Measurements from ENCODE around the gene LARP1.

The LARP1 gene

DNA sequence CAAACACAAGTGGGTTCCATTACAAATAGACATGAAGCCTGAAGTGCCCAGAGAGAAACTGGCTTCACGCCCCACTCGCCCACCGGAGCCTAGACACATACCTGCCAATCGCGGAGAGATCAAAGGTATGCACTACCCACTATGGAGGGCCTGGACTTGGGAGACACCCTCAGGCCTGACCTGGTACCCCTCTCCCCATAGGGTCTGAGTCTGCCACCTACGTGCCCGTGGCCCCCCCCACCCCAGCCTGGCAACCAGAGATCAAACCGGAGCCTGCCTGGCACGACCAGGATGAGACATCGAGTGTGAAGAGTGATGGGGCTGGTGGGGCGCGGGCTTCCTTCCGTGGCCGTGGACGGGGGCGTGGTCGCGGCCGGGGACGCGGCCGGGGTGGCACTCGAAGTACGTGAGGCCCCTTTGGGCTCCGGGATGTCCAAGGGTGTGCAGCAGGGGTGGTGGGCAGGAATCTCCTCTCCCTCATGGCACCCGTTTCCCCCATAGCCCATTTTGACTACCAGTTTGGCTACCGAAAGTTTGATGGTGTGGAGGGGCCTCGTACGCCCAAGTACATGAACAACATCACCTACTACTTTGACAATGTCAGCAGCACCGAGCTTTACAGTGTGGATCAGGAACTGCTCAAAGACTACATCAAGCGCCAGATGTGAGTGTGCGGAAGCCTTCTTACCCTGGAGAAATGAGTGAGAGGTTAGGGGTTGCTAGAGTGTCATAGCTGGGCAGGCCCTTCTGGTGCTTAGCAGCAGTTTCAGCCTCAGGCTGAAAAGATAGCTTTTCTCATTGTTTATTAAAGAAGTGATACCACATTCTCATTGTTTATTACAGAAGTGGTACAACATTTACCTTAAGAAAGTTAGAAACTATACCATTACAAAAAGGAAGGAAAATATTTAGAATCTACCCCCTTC, 38.7 kb downstream of the LARP1 start:
- in situ Hi-C loops (cut with HindIII; ENCODE audit: low pct_unique_long_range_greater_than_20kb, low sequenced_read_pairs) = no loop called here
- TF ChIP-seq JUND (IDR thresholded peaks at IDR 0.05; ENCODE audit: low read depth) = no peak
- no peak for DNase-seq (ENCODE audit: low read depth in 1 of 2, low spot score in 1 of 2)

GRCh38 chr5:154794525-154795234, 39.5 kb downstream of the LARP1 start:
- in situ Hi-C loops (cut with HindIII; ENCODE audit: low pct_unique_long_range_greater_than_20kb, low sequenced_read_pairs) = no loop called here
- no peak for DNase-seq (ENCODE audit: low read depth in 1 of 2, low spot score in 1 of 2)
- no peak for TF ChIP-seq JUND (IDR thresholded peaks at IDR 0.05; ENCODE audit: low read depth)

- in situ Hi-C loops (cut with HindIII; ENCODE audit: low pct_unique_long_range_greater_than_20kb, low sequenced_read_pairs) = no loop called here
- DNase-seq (ENCODE audit: low read depth in 1 of 2, low spot score in 1 of 2) = no peak
- no peak for TF ChIP-seq JUND (IDR thresholded peaks at IDR 0.05; ENCODE audit: low read depth)
These were observed 40.0 kb downstream of the LARP1 start for GRCh38 chr5:154795235-154795596.

DNA sequence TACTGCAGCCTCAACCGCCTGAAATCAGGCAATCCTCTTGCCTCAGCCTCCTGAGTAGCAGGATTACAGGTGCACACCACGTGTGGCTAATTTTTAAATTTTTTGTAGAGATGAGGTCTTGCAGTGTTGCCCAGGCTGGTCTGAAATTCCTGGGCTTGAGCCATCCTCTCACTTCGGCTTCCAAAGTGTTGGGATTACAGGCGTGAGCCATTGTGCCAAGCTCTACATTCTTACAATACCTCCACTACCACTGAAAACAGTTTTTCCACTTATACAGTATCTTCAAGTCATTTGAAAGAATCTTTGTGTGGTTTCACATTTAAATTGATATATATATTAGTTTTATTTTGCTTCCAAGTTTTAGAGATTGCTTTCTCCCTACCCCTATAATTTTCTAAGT, 42.6 kb downstream of the LARP1 start:
- TF ChIP-seq JUND (IDR thresholded peaks at IDR 0.05; ENCODE audit: low read depth) = no peak
- in situ Hi-C loops (cut with HindIII; ENCODE audit: low pct_unique_long_range_greater_than_20kb, low sequenced_read_pairs) = no loop called here
- no peak for DNase-seq (ENCODE audit: low read depth in 1 of 2, low spot score in 1 of 2)

DNA sequence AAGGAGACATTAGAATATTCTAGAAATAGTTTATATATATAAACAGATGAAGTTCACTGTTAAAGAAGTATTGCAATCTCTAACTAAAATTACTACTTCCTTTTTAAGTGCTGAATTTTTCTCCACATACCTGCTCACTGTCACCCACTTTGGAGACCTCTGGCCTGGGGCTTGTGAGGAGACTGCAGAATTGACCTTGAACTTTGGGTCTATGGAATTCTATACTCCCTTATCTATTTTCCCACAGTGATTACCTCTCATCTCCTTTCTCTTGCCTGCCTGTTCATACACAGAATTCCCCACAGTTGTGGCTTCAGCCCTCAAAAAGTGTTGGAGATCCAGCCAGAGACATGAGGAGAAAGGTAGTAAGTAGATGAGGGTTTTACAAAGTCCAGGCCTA, 45.4 kb downstream of the LARP1 start:
- TF ChIP-seq JUND (IDR thresholded peaks at IDR 0.05; ENCODE audit: low read depth) = no peak
- in situ Hi-C loops (cut with HindIII; ENCODE audit: low pct_unique_long_range_greater_than_20kb, low sequenced_read_pairs) = no loop called here
- DNase-seq (ENCODE audit: low read depth in 1 of 2, low spot score in 1 of 2) = no peak

DNA sequence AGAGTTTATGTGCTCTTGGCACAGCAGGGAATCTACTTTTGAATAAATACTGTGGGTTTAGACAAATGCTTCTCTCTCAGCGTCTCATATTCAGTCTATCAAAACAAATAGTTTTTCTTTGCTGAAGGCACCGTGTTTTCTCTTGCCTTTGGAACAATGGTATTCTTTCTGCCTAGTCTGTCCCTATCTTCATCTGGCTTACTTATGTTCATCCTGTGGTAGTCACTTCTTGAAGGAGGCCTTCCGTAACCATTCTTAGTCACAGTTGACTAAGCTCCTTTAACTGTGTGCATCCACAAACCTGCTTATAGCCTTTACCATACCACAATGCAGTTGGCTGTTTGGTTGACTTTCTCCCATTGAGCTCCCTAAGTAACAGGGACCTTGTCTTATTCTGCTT, 45.9 kb downstream of the LARP1 start:
- in situ Hi-C loops (cut with HindIII; ENCODE audit: low pct_unique_long_range_greater_than_20kb, low sequenced_read_pairs) = no loop called here
- no peak for TF ChIP-seq JUND (IDR thresholded peaks at IDR 0.05; ENCODE audit: low read depth)
- no peak for DNase-seq (ENCODE audit: low read depth in 1 of 2, low spot score in 1 of 2)

GRCh38 chr5:154802050-154802449, 46.9 kb downstream of the LARP1 start:
- DNase-seq (ENCODE audit: low read depth in 1 of 2, low spot score in 1 of 2) = no peak
- TF ChIP-seq JUND (IDR thresholded peaks at IDR 0.05; ENCODE audit: low read depth) = no peak
- in situ Hi-C loops (cut with HindIII; ENCODE audit: low pct_unique_long_range_greater_than_20kb, low sequenced_read_pairs) = no loop called here

DNA sequence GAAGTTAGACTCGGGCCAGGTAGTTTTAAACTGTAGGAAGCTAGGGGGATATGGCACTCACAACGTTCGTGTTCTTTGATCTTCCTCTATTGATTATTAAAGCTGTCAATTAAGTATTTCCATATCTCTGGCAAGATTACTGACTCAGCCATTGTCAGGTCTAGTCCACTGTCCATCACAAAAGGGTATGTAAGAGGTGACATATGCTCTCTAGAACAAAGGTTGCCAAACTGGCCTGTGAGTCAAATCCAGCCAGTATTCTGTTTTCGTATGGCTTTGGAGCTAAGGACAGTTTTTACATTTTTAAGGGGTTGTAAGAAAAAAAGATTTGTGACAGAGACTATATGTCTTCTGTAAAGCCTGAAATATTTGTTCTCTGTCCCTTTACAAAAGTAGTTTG, 51.0 kb downstream of the LARP1 start:
- TF ChIP-seq JUND (IDR thresholded peaks at IDR 0.05; ENCODE audit: low read depth) = no peak
- in situ Hi-C loops (cut with HindIII; ENCODE audit: low pct_unique_long_range_greater_than_20kb, low sequenced_read_pairs) = no loop called here

DNA sequence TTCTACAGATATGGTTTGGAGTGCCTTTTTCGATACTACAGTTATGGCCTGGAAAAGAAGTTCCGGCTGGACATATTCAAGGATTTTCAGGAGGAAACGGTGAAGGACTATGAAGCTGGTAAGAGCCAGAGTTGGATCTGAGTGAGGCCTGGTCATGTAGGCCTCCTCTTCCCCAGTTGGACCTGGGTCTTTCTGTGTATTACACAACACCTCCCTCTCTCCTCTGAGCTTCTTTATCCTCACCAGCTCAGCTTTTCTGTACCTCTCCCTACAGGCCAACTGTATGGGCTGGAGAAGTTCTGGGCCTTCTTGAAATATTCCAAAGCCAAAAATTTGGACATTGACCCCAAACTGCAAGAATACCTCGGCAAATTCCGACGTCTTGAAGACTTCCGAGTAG, 56.1 kb downstream of the LARP1 start:
- in situ Hi-C loops (cut with HindIII; ENCODE audit: low pct_unique_long_range_greater_than_20kb, low sequenced_read_pairs) = no loop called here
- no peak for TF ChIP-seq JUND (IDR thresholded peaks at IDR 0.05; ENCODE audit: low read depth)
- DNase-seq (ENCODE audit: low read depth in 1 of 2, low spot score in 1 of 2) = no peak

More for the DNA sequence above, 51.0 kb downstream of the LARP1 start:
- DNase-seq (ENCODE audit: low read depth in 1 of 2, low spot score in 1 of 2) = no peak

DNA sequence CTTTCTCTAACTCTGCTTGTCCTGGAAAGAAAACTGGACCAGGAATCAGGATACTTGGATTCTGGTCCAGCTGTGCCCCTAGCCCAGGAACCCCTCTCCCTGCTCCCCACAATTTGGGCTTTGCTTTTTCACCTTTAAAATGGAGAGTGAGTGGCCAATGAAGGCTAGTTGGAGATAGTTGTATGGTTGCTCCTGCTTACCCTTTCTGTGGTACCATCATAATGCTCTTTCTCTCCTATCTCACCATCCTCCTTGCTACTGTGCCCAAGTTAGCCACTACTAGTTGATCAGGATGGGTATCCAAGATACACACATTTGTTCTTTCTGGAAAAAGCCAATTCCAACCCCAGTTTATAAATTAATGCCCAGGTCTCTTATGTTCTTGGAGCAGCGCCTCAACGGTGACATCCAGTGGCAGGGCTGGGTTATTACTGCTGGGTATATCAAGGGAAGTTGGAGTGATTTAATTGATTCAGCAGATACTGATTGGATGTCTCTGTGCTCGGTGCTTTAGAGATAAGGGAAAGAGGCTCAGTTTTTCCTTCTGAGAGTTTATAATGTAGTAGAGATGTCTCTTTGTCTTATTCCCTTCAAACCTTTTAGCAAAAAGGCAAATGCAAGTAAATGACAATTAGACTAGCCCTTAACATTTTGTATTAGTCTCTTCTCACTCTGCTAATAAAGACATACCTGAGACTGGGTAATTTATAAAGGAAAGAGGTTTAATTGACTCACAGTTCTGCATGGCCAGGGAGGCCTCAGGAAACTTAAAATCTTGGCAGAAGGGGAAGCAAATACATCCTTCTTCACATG, 56.7 kb downstream of the LARP1 start:
- peak; percentile 54 to 74 for DNase-seq (ENCODE audit: low read depth in 1 of 2, low spot score in 1 of 2)
- in situ Hi-C loops (cut with HindIII; ENCODE audit: low pct_unique_long_range_greater_than_20kb, low sequenced_read_pairs) = no loop called here
- no peak for TF ChIP-seq JUND (IDR thresholded peaks at IDR 0.05; ENCODE audit: low read depth)

- in situ Hi-C loops (cut with HindIII; ENCODE audit: low pct_unique_long_range_greater_than_20kb, low sequenced_read_pairs) = no loop called here
- TF ChIP-seq JUND (IDR thresholded peaks at IDR 0.05; ENCODE audit: low read depth) = no peak
- DNase-seq (ENCODE audit: low read depth in 1 of 2, low spot score in 1 of 2) = no peak
These were observed 58.0 kb downstream of the LARP1 start for GRCh38 chr5:154813158-154813557.

DNA sequence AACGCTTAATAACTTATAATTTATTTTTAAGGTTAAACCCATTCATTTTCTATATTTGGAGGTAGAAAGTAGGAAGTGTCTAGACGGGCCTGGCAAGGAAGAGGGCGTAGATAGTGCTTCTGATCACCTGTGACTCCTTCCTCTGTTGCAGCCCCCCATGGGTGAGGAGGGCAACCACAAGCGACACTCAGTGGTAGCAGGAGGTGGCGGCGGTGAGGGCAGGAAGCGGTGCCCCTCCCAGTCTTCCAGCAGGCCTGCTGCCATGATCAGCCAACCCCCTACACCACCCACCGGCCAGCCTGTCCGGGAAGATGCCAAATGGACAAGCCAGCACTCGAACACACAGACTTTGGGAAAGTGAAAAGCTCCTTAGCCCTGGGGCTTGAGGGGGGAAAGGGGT, 58.6 kb downstream of the LARP1 start:
- no peak for TF ChIP-seq JUND (IDR thresholded peaks at IDR 0.05; ENCODE audit: low read depth)
- no peak for DNase-seq (ENCODE audit: low read depth in 1 of 2, low spot score in 1 of 2)
- in situ Hi-C loops (cut with HindIII; ENCODE audit: low pct_unique_long_range_greater_than_20kb, low sequenced_read_pairs) = no loop called here
